ENCODE results near the gene TMA7.
A peak's percentile ranks its signal among the peaks of the same experiment; 100 is the strongest.

TMA7 gene

GRCh38 chr3:48403533-48404439 lies 36.3 kb upstream of the TMA7 start:
- no peak for TF ChIP-seq POLR2A (IDR thresholded peaks at IDR 0.05; ENCODE audit: low read depth, low read length)
- FAIRE-seq (no peak), DNase-seq (ENCODE audit: insufficient read length) (no peak)

- FAIRE-seq (no peak), DNase-seq (ENCODE audit: insufficient read length) (no peak)
- no peak for TF ChIP-seq POLR2A (IDR thresholded peaks at IDR 0.05; ENCODE audit: low read depth, low read length)
- no peak for TF ChIP-seq TAF1 (IDR thresholded peaks at IDR 0.05; ENCODE audit: borderline replicate concordance, low read depth, low read length)
- TF ChIP-seq POLR2AphosphoS5 (IDR thresholded peaks at IDR 0.05; ENCODE audit: low read depth, low read length): no peak
Measured at GRCh38 chr3:48404440-48405342, 35.4 kb upstream of the TMA7 start.

GRCh38 chr3:48405343-48405881 lies 34.6 kb upstream of the TMA7 start:
- DNase-seq (ENCODE audit: insufficient read length): no peak
- FAIRE-seq: no peak
- TF ChIP-seq TAF1 (IDR thresholded peaks at IDR 0.05; ENCODE audit: borderline replicate concordance, low read depth, low read length) (no peak), POLR2A (IDR thresholded peaks at IDR 0.05; ENCODE audit: low read depth, low read length) (no peak), POLR2AphosphoS5 (IDR thresholded peaks at IDR 0.05; ENCODE audit: low read depth, low read length) (no peak)

GRCh38 chr3:48405971-48406370 lies 34.1 kb upstream of the TMA7 start:
- FAIRE-seq: no peak
- DNase-seq (ENCODE audit: insufficient read length): no peak
- TF ChIP-seq TAF1 (IDR thresholded peaks at IDR 0.05; ENCODE audit: borderline replicate concordance, low read depth, low read length) (no peak), POLR2A (IDR thresholded peaks at IDR 0.05; ENCODE audit: low read depth, low read length) (no peak), POLR2AphosphoS5 (IDR thresholded peaks at IDR 0.05; ENCODE audit: low read depth, low read length) (no peak)

- DNase-seq (ENCODE audit: insufficient read length) (peak; percentile 13), FAIRE-seq (no peak)
- TF ChIP-seq POLR2A (IDR thresholded peaks at IDR 0.05; ENCODE audit: low read depth, low read length) (no peak), POLR2AphosphoS5 (IDR thresholded peaks at IDR 0.05; ENCODE audit: low read depth, low read length) (no peak), TAF1 (IDR thresholded peaks at IDR 0.05; ENCODE audit: borderline replicate concordance, low read depth, low read length) (no peak)
Measured at GRCh38 chr3:48406443-48407431, 33.3 kb upstream of the TMA7 start.

- FAIRE-seq (no peak), DNase-seq (ENCODE audit: insufficient read length) (peak; percentile 12)
- TF ChIP-seq TAF1 (IDR thresholded peaks at IDR 0.05; ENCODE audit: borderline replicate concordance, low read depth, low read length): no peak
- TF ChIP-seq POLR2AphosphoS5 (IDR thresholded peaks at IDR 0.05; ENCODE audit: low read depth, low read length): no peak
- TF ChIP-seq POLR2A (IDR thresholded peaks at IDR 0.05; ENCODE audit: low read depth, low read length): no peak
Measured at GRCh38 chr3:48407542-48408099, 32.4 kb upstream of the TMA7 start.

GRCh38 chr3:48408823-48409281 lies 31.2 kb upstream of the TMA7 start:
- TF ChIP-seq POLR2AphosphoS5 (IDR thresholded peaks at IDR 0.05; ENCODE audit: low read depth, low read length) (no peak), POLR2A (IDR thresholded peaks at IDR 0.05; ENCODE audit: low read depth, low read length) (no peak), TAF1 (IDR thresholded peaks at IDR 0.05; ENCODE audit: borderline replicate concordance, low read depth, low read length) (no peak)
- no peak for FAIRE-seq

GRCh38 chr3:48409291-48410201 lies 30.5 kb upstream of the TMA7 start:
- DNase-seq (ENCODE audit: insufficient read length) (peak; percentile 16), FAIRE-seq (no peak)
- TF ChIP-seq POLR2A (IDR thresholded peaks at IDR 0.05; ENCODE audit: low read depth, low read length): no peak
- TF ChIP-seq TAF1 (IDR thresholded peaks at IDR 0.05; ENCODE audit: borderline replicate concordance, low read depth, low read length): no peak

More at GRCh38 chr3:48408823-48409281, 31.2 kb upstream of the TMA7 start:
- peak; percentile 19 for DNase-seq (ENCODE audit: insufficient read length)

- TF ChIP-seq POLR2A (IDR thresholded peaks at IDR 0.05; ENCODE audit: low read depth, low read length): no peak
- no peak for TF ChIP-seq TAF1 (IDR thresholded peaks at IDR 0.05; ENCODE audit: borderline replicate concordance, low read depth, low read length)
- TF ChIP-seq POLR2AphosphoS5 (IDR thresholded peaks at IDR 0.05; ENCODE audit: low read depth, low read length): no peak
- peak; percentile 22 for DNase-seq (ENCODE audit: insufficient read length)
- no peak for FAIRE-seq
Measured at GRCh38 chr3:48410205-48411040, 29.6 kb upstream of the TMA7 start.

Data from GM12892 (cell line).